GM19467 (cell line): Measurements from ENCODE around the gene IRS2.

Source experiments
- ATAC-seq: cut with Tn5 transposase; IDR thresholded peaks from one replicate; pipeline ENCODE4 v1.9.1; 2021; ENCODE audit warnings: mild to moderate bottlenecking, moderate library complexity; ENCODE audit not compliant: unreplicated experiment

IRS2 gene

GRCh38 chr13:109713681-109714080 lies 72.7 kb downstream of the IRS2 start:
- ATAC-seq = no peak

GRCh38 chr13:109712124-109712722 lies 74.2 kb downstream of the IRS2 start:
- ATAC-seq = no peak

- ATAC-seq = no peak
These were observed 78.4 kb downstream of the IRS2 start for GRCh38 chr13:109707742-109708617.

- no peak for ATAC-seq
These were observed 79.2 kb downstream of the IRS2 start for GRCh38 chr13:109707044-109707741.

- ATAC-seq = no peak
These were observed 80.2 kb downstream of the IRS2 start for GRCh38 chr13:109706015-109706715.

GRCh38 chr13:109704771-109705635 lies 81.4 kb downstream of the IRS2 start:
- no peak for ATAC-seq

- no peak for ATAC-seq
These were observed 83.1 kb downstream of the IRS2 start for GRCh38 chr13:109703250-109703649.
